ENCODE measurements around the gene IMMT. TPM values are rescaled to one million over a fixed set of nuclear protein-coding genes. Genes with fewer than 3 reads are reported as not detected.

Gene IMMT
- total RNA-seq, 1 donor from 2014 or later = 93.1 TPM

Small RNA genes within 50 kb of the gene (small RNA-seq; reads per million reads assigned to genes)
- gene MIR4779 (ENCODE audit: low replicate concordance) (not detected), gene RF00019 (ENCODE audit: low replicate concordance) (not detected), gene SNORD94 (ENCODE audit: low replicate concordance) (1,635 reads per million, percentile 99 among the genes with 10 or more reads in this experiment)

Other genes starting within 250 kb of the IMMT start
- 19.8 TPM for gene POLR1A, start 89.6 kb downstream of the IMMT start, total RNA-seq
- gene PTCD3, start 89.2 kb downstream of the IMMT start, total RNA-seq = 152 TPM
- gene MRPL35, start 4.0 kb upstream of the IMMT start, total RNA-seq = 38.4 TPM
- 29.3 TPM for gene REEP1, start 142.2 kb upstream of the IMMT start, total RNA-seq
- gene KDM3A, start 245.9 kb upstream of the IMMT start, total RNA-seq = 93.8 TPM

All from tongue (tissue), 2 donors.